DND-41 (cell line): Measurements from ENCODE around the gene PLCG1.

Experiments
- EZH2 ChIP-seq: IDR thresholded peaks from 3 replicates; pipeline ENCODE4 v1.6.1; 2012; ENCODE audit warnings: borderline replicate concordance, low read depth, mild to moderate bottlenecking, moderate library complexity, low read length, inconsistent platforms; ENCODE audit not compliant: severe bottlenecking
- TF ChIP-seq, protein P1 (sequence below): IDR thresholded peaks from 2 replicates; pipeline ENCODE4 v1.5.1; 2012; ENCODE audit warnings: borderline replicate concordance, low read length, moderate library complexity, mild to moderate bottlenecking; ENCODE audit not compliant: poor library complexity, severe bottlenecking; ENCODE audit errors: extremely low read depth

DNA sequence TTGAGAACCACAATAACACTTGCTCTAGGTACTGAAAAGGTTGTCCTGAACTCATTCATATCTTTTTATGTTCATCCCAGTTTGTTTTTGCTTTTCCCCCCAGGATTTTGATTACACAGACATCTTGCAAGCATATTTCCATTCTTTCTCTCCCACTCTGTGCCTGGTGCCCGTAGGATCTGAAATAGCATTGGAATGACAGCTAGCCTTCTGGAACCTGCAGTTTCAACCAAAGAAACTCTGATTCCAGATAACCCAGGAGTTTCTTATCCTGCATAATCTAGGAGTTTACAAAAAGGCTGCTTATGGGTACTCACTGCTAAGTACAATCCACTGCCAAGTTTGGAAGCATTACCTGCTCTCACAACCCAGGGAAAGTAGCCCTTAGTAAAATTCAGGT is 28.8 kb upstream of the PLCG1 start:
- TF ChIP-seq, protein P1, sequence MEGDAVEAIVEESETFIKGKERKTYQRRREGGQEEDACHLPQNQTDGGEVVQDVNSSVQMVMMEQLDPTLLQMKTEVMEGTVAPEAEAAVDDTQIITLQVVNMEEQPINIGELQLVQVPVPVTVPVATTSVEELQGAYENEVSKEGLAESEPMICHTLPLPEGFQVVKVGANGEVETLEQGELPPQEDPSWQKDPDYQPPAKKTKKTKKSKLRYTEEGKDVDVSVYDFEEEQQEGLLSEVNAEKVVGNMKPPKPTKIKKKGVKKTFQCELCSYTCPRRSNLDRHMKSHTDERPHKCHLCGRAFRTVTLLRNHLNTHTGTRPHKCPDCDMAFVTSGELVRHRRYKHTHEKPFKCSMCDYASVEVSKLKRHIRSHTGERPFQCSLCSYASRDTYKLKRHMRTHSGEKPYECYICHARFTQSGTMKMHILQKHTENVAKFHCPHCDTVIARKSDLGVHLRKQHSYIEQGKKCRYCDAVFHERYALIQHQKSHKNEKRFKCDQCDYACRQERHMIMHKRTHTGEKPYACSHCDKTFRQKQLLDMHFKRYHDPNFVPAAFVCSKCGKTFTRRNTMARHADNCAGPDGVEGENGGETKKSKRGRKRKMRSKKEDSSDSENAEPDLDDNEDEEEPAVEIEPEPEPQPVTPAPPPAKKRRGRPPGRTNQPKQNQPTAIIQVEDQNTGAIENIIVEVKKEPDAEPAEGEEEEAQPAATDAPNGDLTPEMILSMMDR, result no peak
- TF ChIP-seq EZH2, result no peak
